Heart left ventricle (tissue), 16 donors: ENCODE measurements around the gene PHAF1. TPM values are rescaled to one million over a fixed set of nuclear protein-coding genes. Genes with fewer than 3 reads are reported as not detected.

Experiments
- ATAC-seq, 4 donors: fragments of 200-7000 bp; cut with Tn5 transposase; one replicate each; pipeline ENCODE4 v1.9.1; 2020 to 2022; ENCODE audit warnings: moderate library complexity in 4 of 4, mild to moderate bottlenecking in 3 of 4, moderate number of reproducible peaks in 1 of 4
- DNase-seq, 5 donors: peaks; one replicate each; pipeline ENCODE4 v3.0.0-alpha.2; 2020
- H3K27ac ChIP-seq, 12 donors: fragments of 200-600 bp; sonication (generic) in 4 of 12; one replicate each; pipeline versions ENCODE4 v1.5.0 to v1.8.0; 2016 to 2022; ENCODE audit warnings: mild to moderate bottlenecking in 2 of 12
- H3K27me3 ChIP-seq, 9 donors: fragments of 200-600 bp; sonication (generic) in 2 of 9; one replicate each; pipeline versions ENCODE4 v1.5.1 to v1.8.0; 2016 to 2022; ENCODE audit warnings: mild to moderate bottlenecking in 3 of 9
- H3K36me3 ChIP-seq, 9 donors: fragments of 200-600 bp; sonication (generic) in 2 of 9; one replicate each; pipeline versions ENCODE4 v1.5.0 to v1.8.0; 2018 to 2022; ENCODE audit warnings: mild to moderate bottlenecking in 2 of 9
- H3K4me1 ChIP-seq, 12 donors: fragments of 200-600 bp; sonication (generic) in 4 of 12; one replicate each; pipeline versions ENCODE4 v1.5.0 to v1.8.0; 2016 to 2022; ENCODE audit warnings: mild to moderate bottlenecking in 3 of 12
- H3K4me3 ChIP-seq, 12 donors: fragments of 200-600 bp; sonication (generic) in 4 of 12; one replicate each; pipeline versions ENCODE4 v1.5.0 to v1.8.0; 2017 to 2022; ENCODE audit warnings: mild to moderate bottlenecking in 9 of 12, moderate library complexity in 4 of 12
- H3K9me3 ChIP-seq, 12 donors: fragments of 200-600 bp; sonication (generic) in 4 of 12; one replicate each; pipeline versions ENCODE4 v1.5.0 to v1.8.0; 2016 to 2022; ENCODE audit warnings: mild to moderate bottlenecking in 1 of 12
- CTCF ChIP-seq, 12 donors: fragments of 200-600 bp; sonication (generic) in 4 of 12; IDR thresholded peaks; one replicate each; pipeline versions ENCODE4 v1.5.0 to v1.8.0; 2018 to 2022; ENCODE audit warnings: antibody characterized with exemption in 12 of 12, mild to moderate bottlenecking in 5 of 12
- POLR2A ChIP-seq, 2 donors: fragments of 450-650 bp; IDR thresholded peaks; one replicate each; pipeline ENCODE4 v1.6.1; 2017; ENCODE audit warnings: antibody characterized with exemption in 2 of 2, mild to moderate bottlenecking in 2 of 2, moderate library complexity in 2 of 2
- WGBS, 4 donors: extraction: QIAGEN DNeasy Blood & Tissue Kit in 2 of 4; methylation state at CpG; one replicate each; pipeline versions ENCODE4 v1.1.5 to v1.1.7; 2013 to 2018; 5-methylcytosine and 5-hydroxymethylcytosine counted together
- intact Hi-C, 10 donors: fragments of 100-400 bp; cut with DNase I; formaldehyde crosslinking; loops; one replicate each; pipeline versions ENCODE4 v1.11.1 to v1.14.2; 2022
- polyA plus RNA-seq, 2 donors: library from polyadenylated mRNA; stranded (reverse); fragments of 200-250 nt; gene quantifications; one replicate each; pipeline ENCODE4 v1.2.3, GENCODE V29; 2013
- total RNA-seq, 9 donors: library from RNA; depleted of rRNA in 2 of 9; stranded (reverse); fragments of >200 nt in 2 of 9; fragmentation: NEBNext Ultra II Directional in 3 of 9; extraction: Animal tissue kit (Norgen Biotek cat#: 25700) in 3 of 9; gene quantifications; one replicate each; pipeline versions ENCODE4 v1.1.0 to v1.2.4, GENCODE V29; 2016 to 2023
- donor health status: ischemic (EF 13 %, LVEDD 7.1; RV severe dilation, severe dysfunction).
- donor health status: healthy with polysubstance abuse.
- donor health status: DM: no; HTN: yes; CAD: no.
- donor health status: DM: no; HTN: no; CAD: no.
- donor health status: ischemic (EF 25% LVEDD 6.9; RV normal size, moderate dysfunction).
- donor health status: ischemic (EF 25% LVEDD 5.7; RV mildly dilated, moderate dysfunction).
- donor health status: healthy.
- donor health status: DM: yes; HTN: yes; CAD: no.
- donor health status: ischemic (EF 35%, LVEDD 5.7; RV mildly dilated, moderate dysfunction).
- donor health status: nonischemic (EF 11% LVEDD 7.7; RV severe dilation, severe dysfunction).
- donor health status: DM: yes; HTN: yes; CAD: no.
- donor health status: PGD.
- donor health status: ischemic (EF 29% LVEDD 5.4; RV normal size, mild dysfunction).
- donor health status: nonischemic (EF 23%, LVEDD 6.1; RV moderate dilation, normal function).

PHAF1 gene
- total and polyA plus RNA-seq, 11 donors = 5.6 to 17.8 (median 11.6) TPM

- WGBS, 4 donors = 0 to 17% (median 6%) methylated on average over 35 to 99 of the region's 99 CpGs
These were observed 53.6 kb downstream of the PHAF1 start for GRCh38 chr16:67163164-67163998.

GRCh38 chr16:67163999-67164558 lies 54.3 kb downstream of the PHAF1 start:
- ATAC-seq (peak in 2 of 4 donors; percentile 2 to 10), DNase-seq (peak in 1 of 5 donors; percentile 69)
- TF ChIP-seq CTCF (IDR thresholded peaks at IDR 0.05) (no peak), POLR2A (IDR thresholded peaks at IDR 0.05) (no peak)
- H3K27me3 ChIP-seq = peaks cover 0 to 64% (median 7%) of the 10 kb centered on the region in 9 donors
- H3K27ac ChIP-seq = peak overlapping the region; percentile 59 to 86 (median 78)
- H3K4me3 ChIP-seq = peak overlapping the region in 11 of 12 donors; percentile 13 to 63 (median 52)
- 2 to 5% (median 4%) methylated on average over 27 to 33 of the region's 34 CpGs for WGBS, 4 donors
- intact Hi-C loops = no loop called here
- H3K36me3 ChIP-seq = no peaks in the 10 kb centered on the region
- peaks cover 0 to 68% (median 50%) of the 10 kb centered on the region in 12 donors for H3K4me1 ChIP-seq
- no peaks in the 10 kb centered on the region for H3K9me3 ChIP-seq

More at GRCh38 chr16:67163164-67163998, 53.6 kb downstream of the PHAF1 start:
- DNase-seq (peak in 4 of 5 donors; percentile 60 to 78 (median 70)), ATAC-seq (peak; percentile 4 to 47 (median 12))
- H3K36me3 ChIP-seq = no peaks in the 10 kb centered on the region
- peak overlapping the region in 11 of 12 donors; percentile 13 to 63 (median 52) for H3K4me3 ChIP-seq
- H3K27me3 ChIP-seq = peaks cover 0 to 60% (median 7%) of the 10 kb centered on the region in 9 donors
- H3K27ac ChIP-seq = peak overlapping the region; percentile 59 to 86 (median 78)
- no peaks in the 10 kb centered on the region for H3K9me3 ChIP-seq
- TF ChIP-seq POLR2A (IDR thresholded peaks at IDR 0.05) = peak in 1 of 2 donors; percentile 31
- peak in 1 of 12 donors; percentile 4 for TF ChIP-seq CTCF (IDR thresholded peaks at IDR 0.05)
- H3K4me1 ChIP-seq = peaks cover 0 to 67% (median 53%) of the 10 kb centered on the region in 12 donors
- intact Hi-C loops = no loop called here

GRCh38 chr16:67164599-67165061 lies 54.9 kb downstream of the PHAF1 start, which contains the start of gene HSF4:
TSS of gene HSF4 (plus strand) at chr16:67164745. CDS start at chr16:67164812, 67 bp downstream.
- peak within 1 kb of the TSS; percentile 60 to 86 (median 78) for H3K27ac ChIP-seq
- ATAC-seq (peak; percentile 16 to 48 (median 39)), DNase-seq (peak; percentile 71 to 84 (median 73))
- peak in 1 of 2 donors; percentile 59 for TF ChIP-seq POLR2A (IDR thresholded peaks at IDR 0.05)
- TF ChIP-seq CTCF (IDR thresholded peaks at IDR 0.05) = no peak
- peaks cover 0 to 68% (median 53%) of the 10 kb centered on the region in 12 donors for H3K4me1 ChIP-seq
- intact Hi-C loops = no loop called here
- H3K36me3 ChIP-seq = no peaks in the 10 kb centered on the region
- 2 to 3% (median 3%) methylated on average over 19 to 41 of the region's 41 CpGs for WGBS, 4 donors
- peak within 1 kb of the TSS; percentile 10 to 63 (median 50) for H3K4me3 ChIP-seq
- H3K27me3 ChIP-seq = peaks cover 0 to 64% (median 7%) of the 10 kb centered on the region in 9 donors
- H3K9me3 ChIP-seq = no peaks in the 10 kb centered on the region
